ENCODE results near the gene C10orf90. TPM values are rescaled to one million over a fixed set of nuclear protein-coding genes. Genes with fewer than 3 reads are reported as not detected.

Gene C10orf90
- total RNA-seq, 1 donor from 2014 or later, result not detected

DNA sequence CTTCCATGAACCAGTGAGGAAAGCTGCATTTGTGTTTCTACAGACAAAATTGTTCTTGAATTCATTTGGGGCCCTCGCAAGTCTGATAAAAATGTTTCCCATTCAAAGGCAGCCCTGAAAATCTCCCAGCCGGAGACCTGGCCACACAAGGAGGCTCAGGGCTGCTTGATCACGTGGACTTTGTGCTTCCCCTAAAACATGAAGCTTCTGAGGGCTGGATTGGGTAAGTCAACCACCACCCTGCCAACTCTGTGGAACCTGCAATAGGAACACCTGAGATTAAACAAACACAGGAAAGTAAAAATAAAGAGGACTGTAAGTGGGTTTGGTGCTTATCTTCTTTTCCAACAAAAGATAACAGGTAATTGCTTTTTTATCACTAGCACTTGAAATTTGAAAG lies 133.8 kb downstream of the C10orf90 start:
- Histone ChIP-seq H3K9ac (no peak overlapping the region), H3F3A (ENCODE audit: low read depth) (no peaks in the 10 kb centered on the region), H3K36me3 (no peaks in the 10 kb centered on the region), H3K79me2 (ENCODE audit: low read depth) (no peaks in the 10 kb centered on the region), H3K27me3 (no peaks in the 10 kb centered on the region), H3K9me3 (ENCODE audit: low read depth) (no peaks in the 10 kb centered on the region), H3K4me3 (no peak overlapping the region), H3K4me1 (no peaks in the 10 kb centered on the region), H3K27ac (no peak overlapping the region), H2AFZ (replicated peaks) (no peak overlapping the region), H4K20me1 (ENCODE audit: low read depth) (no peaks in the 10 kb centered on the region), H3K4me2 (no peak overlapping the region)
- peaks cover 14% of the 10 kb centered on the region for H3K4me1 Mint-ChIP-seq
- no peak overlapping the region for H3K27ac Mint-ChIP-seq
- no peak overlapping the region for H3K4me3 Mint-ChIP-seq
- TF ChIP-seq EZH2phosphoT487 (IDR thresholded peaks at IDR 0.05) (no peak), EZH2 (IDR thresholded peaks at IDR 0.05) (no peak)
- TF ChIP-seq, protein P1, sequence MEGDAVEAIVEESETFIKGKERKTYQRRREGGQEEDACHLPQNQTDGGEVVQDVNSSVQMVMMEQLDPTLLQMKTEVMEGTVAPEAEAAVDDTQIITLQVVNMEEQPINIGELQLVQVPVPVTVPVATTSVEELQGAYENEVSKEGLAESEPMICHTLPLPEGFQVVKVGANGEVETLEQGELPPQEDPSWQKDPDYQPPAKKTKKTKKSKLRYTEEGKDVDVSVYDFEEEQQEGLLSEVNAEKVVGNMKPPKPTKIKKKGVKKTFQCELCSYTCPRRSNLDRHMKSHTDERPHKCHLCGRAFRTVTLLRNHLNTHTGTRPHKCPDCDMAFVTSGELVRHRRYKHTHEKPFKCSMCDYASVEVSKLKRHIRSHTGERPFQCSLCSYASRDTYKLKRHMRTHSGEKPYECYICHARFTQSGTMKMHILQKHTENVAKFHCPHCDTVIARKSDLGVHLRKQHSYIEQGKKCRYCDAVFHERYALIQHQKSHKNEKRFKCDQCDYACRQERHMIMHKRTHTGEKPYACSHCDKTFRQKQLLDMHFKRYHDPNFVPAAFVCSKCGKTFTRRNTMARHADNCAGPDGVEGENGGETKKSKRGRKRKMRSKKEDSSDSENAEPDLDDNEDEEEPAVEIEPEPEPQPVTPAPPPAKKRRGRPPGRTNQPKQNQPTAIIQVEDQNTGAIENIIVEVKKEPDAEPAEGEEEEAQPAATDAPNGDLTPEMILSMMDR (IDR thresholded peaks at IDR 0.05), result no peak
- H3K9me3 Mint-ChIP-seq, result no peaks in the 10 kb centered on the region
- no peaks in the 10 kb centered on the region for H3K36me3 Mint-ChIP-seq
- peaks cover 7% of the 10 kb centered on the region for H3K27me3 Mint-ChIP-seq (ENCODE audit: insufficient read depth, low read depth)
- DNase-seq (ENCODE audit: low spot score), result no peak

DNA sequence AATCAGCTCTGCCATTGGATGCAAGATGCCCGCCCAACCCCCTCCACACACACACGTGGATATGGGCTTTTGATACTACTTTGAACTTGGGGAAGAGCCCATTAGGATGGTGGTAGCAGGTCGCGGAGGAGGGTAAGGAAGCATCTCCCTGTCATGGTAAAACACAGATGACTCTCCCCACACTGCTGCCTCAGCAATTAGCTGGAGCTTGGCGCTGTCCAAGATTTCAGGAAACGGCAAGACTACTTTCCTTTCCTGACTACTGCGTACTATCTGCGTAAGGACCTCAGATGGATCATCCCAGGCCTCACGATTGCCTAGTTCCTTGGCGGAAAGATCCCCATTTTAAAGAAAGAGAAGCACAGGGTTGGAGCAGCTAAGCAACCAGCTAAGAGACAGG lies 134.3 kb downstream of the C10orf90 start:
- Histone ChIP-seq H3K27ac (no peak overlapping the region), H3K9me3 (ENCODE audit: low read depth) (no peaks in the 10 kb centered on the region), H3F3A (ENCODE audit: low read depth) (no peaks in the 10 kb centered on the region), H3K4me3 (no peak overlapping the region), H3K27me3 (no peaks in the 10 kb centered on the region), H2AFZ (replicated peaks) (no peak overlapping the region), H3K4me1 (no peaks in the 10 kb centered on the region), H3K79me2 (ENCODE audit: low read depth) (no peaks in the 10 kb centered on the region), H4K20me1 (ENCODE audit: low read depth) (no peaks in the 10 kb centered on the region), H3K9ac (no peak overlapping the region), H3K36me3 (no peaks in the 10 kb centered on the region), H3K4me2 (no peak overlapping the region)
- peaks cover 14% of the 10 kb centered on the region for H3K4me1 Mint-ChIP-seq
- no peak overlapping the region for H3K4me3 Mint-ChIP-seq
- DNase-seq (ENCODE audit: low spot score), result peak; percentile 58
- H3K36me3 Mint-ChIP-seq, result no peaks in the 10 kb centered on the region
- no peaks in the 10 kb centered on the region for H3K9me3 Mint-ChIP-seq
- TF ChIP-seq, protein P1 (IDR thresholded peaks at IDR 0.05), result no peak
- no peak for TF ChIP-seq EZH2phosphoT487 (IDR thresholded peaks at IDR 0.05)
- no peak overlapping the region for H3K27ac Mint-ChIP-seq
- H3K27me3 Mint-ChIP-seq (ENCODE audit: insufficient read depth, low read depth), result peaks cover 7% of the 10 kb centered on the region

DNA sequence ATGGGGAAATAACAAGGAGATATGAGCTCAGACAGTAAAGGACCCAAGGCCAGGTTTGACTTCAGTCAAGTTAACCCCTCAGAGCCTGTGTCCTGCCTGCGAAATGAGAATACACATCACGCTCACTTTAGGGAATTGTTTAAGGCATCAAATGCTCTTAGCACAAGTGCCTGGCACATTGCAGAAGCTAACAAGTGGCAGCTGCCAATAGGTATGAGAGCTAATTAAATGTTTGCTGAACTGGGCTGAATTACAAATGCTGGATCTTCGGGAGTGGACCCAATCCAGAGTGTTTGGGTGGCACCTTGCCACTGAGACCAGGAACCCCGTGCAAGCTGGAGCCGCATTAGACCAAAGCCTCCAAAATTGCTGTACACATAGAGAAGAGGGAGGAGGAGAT lies 136.8 kb downstream of the C10orf90 start:
- no peaks in the 10 kb centered on the region for H3K9me3 ChIP-seq (ENCODE audit: low read depth)
- no peaks in the 10 kb centered on the region for H3K27me3 ChIP-seq
- no peak overlapping the region for H3K4me2 ChIP-seq
- Mint-ChIP-seq H3K4me3 (no peak overlapping the region), H3K4me1 (peaks cover 14% of the 10 kb centered on the region), H3K36me3 (no peaks in the 10 kb centered on the region), H3K27ac (no peak overlapping the region), H3K27me3 (ENCODE audit: insufficient read depth, low read depth) (peaks cover 7% of the 10 kb centered on the region), H3K9me3 (no peaks in the 10 kb centered on the region)
- H3K4me3 ChIP-seq, result no peak overlapping the region
- no peak for TF ChIP-seq EZH2 (IDR thresholded peaks at IDR 0.05)
- no peak for TF ChIP-seq EZH2phosphoT487 (IDR thresholded peaks at IDR 0.05)
- TF ChIP-seq, protein P1 (IDR thresholded peaks at IDR 0.05), result no peak
- no peak overlapping the region for H2AFZ ChIP-seq (replicated peaks)
- H3K9ac ChIP-seq, result no peak overlapping the region
- DNase-seq (ENCODE audit: low spot score), result no peak
- no peaks in the 10 kb centered on the region for H3F3A ChIP-seq (ENCODE audit: low read depth)
- H4K20me1 ChIP-seq (ENCODE audit: low read depth), result no peaks in the 10 kb centered on the region
- no peaks in the 10 kb centered on the region for H3K4me1 ChIP-seq
- H3K79me2 ChIP-seq (ENCODE audit: low read depth), result no peaks in the 10 kb centered on the region
- H3K27ac ChIP-seq, result no peak overlapping the region
- H3K36me3 ChIP-seq, result no peaks in the 10 kb centered on the region

All from neural progenitor cell (in vitro differentiated cells).